GDM1 (cell line): ENCODE data around the gene CEP152.

Source experiments
- DNase-seq: peaks from one replicate; lab custom pipeline; 2025; lab: John Stamatoyannopoulos, UW

The CEP152 gene

DNA sequence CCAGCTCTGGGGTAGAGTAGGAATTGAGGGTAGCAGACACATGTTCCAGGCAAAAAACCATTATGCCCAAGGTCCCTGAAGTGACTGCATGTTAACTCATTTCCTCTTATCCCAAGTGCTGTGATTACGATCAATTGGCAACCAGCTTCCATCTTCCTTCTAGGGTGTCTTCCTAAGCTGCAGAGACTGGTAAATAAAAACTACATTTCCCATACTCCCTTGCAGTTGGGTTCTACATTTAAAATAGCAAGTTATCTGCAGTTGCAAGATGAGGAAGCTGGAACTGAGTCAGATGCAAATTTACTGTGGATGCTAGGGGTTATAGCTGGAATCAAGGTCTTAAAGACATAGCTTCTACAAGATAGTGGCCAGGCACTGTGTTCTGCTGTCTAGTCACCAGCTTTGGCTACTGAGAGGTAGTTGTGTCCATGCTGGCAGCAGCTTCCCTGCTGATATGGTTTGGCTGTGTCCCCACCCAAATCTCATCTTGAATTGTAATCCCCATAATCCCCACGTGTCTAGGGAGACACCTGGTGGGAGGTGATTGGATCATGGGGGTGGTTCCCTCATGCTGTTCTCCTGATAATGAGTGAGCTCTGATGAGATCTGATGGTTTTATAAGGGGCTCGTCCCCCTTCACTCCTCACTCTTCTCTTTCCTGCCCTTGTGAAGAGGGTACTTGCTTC lies 114.1 kb downstream of the CEP152 start:
- DNase-seq, result no peak

DNA sequence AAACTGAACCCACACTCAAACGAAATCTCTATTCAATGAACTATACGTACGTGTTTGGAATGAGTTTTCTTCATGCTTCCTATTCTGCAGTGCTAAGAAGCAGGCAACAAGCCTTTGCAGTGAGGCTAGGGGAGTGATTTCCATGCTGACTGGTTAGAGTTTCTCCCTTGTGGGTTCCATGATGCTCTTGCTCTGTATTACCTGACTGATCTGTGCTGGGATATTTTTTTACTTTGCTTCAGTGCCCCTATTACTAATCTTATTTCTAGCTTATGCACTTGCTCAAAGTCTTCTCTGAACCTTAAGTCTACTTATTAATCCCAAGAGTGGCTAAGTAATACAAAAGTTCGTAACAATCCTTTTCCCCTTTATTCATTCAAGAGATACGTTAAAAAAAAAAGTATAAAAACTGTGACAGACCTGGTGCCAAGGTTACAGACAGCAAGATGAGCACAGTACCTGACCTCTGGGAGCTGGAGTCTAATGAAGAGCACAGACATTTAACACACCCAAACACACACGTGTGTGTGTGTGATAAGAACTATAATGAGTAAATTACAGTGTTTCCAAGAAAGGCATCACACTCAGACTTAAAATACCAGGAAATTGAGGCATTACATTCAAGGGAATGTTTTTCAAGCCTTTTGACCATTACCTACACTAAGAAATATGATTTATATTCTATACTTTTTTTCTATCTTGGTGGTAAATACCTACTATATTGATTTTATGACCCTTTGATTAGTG lies 114.9 kb downstream of the CEP152 start:
- DNase-seq, result no peak

DNA sequence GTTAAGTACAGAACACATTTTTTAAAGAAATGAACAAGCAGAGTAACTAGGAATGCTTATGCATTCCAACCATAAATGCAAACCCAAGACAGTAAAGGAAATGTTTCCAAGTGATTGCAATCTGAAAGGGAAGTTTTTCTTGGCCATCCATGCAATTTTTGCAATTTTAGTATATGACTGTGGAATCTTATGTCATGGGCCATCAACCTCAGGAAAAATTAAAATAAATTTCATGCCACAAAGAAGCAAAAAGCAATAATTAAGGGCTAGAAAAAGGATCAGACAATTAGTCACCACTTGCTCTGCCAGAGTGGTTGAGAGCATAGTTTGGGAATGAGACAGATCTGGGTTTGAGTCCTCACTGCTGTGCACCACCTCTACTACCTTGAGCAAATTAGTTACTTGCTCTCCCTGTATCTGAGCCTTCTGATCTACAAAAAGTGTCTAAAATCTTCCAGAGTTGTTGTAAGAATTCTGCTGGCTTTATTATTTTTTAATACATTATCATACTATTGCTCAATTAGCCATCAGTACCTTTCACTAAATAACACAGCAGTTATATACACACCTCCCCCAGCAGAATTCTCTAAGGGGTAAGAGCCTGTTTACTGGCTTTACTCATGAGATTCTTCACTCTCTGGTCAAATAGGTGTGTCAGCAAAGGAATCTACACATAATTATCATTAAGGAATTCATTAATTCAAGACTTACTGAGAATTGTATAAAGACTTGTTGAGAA lies 115.6 kb downstream of the CEP152 start:
- DNase-seq, result no peak

DNA sequence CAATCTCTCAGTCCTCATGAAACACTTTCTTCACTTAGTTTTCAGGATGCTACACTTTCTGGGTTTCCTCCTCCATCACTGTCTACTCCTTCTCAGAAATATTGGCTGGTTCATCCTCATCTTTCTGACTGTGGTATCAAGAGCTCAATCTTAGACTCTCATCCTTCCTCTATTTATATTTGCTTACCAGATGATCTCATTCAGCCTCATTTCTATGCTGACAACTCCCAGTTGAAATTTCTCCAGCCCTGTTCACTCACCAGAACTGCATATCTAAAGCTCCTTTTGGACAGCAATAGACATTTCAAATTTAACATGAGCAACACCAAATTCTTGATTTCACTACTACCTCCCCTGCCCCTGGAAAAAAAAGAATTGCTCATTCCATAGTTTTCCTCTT lies 117.4 kb downstream of the CEP152 start:
- no peak for DNase-seq

DNA sequence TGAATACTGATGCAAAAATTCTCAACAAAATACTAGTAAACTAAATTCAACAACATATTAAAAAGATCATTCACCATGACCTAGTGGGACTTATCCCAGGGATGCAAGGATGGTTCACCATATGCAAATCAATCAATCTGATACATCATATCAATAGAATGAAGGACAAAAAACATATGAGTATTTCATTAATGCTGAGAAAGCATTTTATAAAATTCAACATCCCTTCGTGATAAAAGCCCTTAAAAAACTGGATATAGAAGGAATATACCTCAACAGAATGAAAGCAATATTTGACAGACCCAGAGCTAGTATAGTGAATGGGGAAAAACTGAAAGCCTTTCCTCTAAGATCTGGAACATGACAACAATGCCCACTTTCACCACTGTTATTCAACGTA lies 122.4 kb downstream of the CEP152 start:
- no peak for DNase-seq
